Right hindlimb (tissue), 1 donor: ENCODE results near the gene ZBTB16.
A peak's percentile ranks its signal among the peaks of the same experiment; 100 is the strongest.

Experiments
- DNase-seq: peaks from one replicate; pipeline ENCODE4 v3.0.0-alpha.2; 2018

The ZBTB16 gene

DNA sequence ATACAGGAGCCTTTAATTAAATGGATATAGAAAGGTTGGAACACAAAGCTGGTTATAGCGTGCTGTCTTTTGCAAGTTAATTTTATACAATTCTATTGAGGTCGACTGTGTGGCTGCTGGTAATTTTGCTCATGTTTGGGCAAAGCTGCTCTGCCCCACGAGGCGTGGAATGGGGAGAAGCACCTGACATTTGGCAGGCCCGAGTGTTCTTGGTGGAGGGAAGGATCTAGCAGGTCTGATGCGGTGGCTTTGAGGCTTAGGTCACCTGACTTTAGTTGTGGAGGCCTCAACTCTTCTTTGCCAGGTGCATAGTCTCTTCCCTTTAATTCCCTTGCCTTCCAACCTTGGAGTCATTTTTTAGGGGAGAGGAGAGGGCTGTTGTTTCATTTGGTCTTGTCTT lies 97.3 kb downstream of the ZBTB16 start:
- DNase-seq: no peak

DNA sequence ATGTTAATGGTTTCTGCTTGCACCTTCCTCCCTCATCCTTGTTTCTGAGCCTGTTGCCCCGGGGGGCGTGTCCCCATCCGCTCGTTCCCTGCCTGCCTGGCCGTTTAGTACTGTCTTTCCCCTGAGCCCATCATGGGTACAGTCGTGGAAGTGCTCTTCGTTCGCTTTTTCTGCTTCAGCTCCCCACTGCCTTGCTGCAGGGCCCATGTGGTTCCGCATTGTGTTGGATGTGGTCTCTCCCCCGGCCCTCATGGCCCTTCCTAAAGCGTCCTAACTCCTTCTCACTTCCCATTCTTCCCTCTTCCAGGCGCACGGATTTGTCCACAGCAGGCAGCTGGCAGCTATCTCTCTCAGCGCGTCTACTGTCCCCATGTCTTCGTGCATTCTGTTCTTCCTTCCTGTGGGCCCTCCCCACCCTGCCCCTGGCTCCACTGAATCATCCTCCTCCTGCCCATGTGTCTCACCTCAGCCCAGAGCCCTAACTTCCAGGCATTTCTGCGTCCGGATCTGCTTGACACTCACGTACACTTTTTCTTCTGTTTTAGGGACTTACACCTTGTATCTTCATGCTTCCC lies 98.1 kb downstream of the ZBTB16 start:
- DNase-seq: no peak

DNA sequence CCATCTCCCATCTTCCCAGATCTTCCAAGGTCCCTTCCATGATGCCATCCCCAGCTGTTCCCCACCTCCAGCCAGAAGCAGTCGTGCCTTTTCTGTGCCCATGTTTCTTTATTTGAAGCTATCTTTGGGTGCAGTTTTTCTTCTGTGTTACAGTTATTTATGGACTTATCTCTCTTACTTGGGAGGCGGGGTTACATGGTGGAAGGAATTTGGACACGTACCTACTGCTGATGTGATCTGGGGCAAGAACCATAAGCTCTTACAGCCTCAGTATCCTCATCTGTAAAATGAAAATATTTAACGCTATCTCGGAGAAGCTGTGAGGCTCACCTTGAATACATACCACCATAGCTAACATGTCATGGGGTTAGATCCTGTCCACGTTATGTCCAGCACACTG lies 98.9 kb downstream of the ZBTB16 start:
- no peak for DNase-seq

DNA sequence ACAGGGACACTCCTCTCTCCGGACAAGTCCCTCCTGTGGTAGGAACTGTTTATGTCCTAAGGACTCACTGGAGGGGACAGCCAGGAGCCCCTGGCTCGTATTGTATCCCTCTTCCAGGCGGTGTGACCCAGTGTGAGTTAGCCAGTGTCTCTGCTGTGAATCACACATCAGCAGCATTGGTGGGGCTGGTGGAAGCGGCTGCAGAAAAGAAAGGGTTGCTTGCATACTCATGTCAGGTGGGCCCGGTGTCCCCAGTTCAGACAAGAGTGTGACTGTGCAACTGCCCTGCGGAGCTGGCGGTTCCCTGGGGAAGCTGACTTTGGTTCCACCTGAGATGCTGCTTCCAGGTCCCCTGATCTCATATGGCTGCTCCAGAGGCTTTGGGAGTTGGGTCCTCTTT lies 99.4 kb downstream of the ZBTB16 start:
- no peak for DNase-seq

DNA sequence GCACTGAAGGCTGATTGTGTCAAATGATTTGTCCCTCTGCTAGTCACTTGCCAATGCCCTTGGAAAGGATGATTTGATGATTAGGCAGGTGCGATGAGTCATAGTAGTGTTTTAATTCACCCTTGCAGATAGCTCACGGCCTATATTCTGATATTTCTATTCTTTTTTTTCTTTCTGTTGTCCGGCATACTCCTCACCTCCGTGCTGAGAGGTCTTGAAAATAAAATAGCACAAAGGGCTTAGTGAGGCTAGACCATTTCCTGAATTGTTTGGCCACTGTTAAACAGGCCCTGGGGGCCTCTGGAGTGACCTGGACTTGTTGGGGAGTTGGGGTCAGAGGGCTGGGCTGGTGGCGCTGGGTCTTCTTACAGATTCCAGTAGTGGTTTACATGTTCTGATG lies 99.8 kb downstream of the ZBTB16 start:
- DNase-seq: no peak

DNA sequence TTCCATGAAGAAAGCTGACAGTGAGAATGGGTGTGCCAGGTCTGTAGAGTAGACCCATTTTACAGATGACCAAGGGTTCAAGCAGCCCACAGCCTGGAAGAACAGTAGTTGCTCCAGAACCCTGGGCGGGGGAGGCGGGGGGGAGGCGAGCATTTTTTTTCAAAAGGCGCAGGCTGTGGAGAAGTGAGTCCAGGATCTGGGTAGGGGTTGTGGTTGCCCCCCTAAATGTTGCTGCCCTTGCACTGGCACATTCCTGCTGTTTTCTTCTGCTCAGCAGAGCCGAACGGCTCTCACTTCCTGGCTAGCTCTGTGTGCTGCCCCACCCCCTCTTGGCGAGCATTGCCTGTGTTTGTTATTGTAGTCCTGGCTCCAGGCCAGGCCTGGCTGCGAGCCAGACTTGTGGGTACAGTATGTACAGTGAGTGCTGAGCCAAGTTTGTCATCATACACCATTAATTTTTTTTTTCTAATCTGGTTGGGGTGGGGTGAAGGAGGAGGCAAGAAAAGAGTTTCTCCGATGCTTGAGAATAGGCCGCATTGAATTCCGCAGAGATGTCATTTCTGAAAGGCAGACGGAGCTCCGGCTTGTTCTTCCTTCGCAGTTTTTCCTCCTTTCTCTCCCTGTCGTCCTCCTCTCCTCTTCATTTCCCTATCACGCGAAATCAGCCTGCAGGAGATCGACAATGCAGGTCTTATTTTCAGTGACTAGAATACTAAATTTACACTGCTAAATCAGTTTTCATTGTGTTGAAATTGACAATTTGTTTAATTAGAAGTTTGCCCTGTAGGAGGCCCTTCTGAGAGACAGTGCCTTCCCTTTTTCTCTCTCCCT lies 100.5 kb downstream of the ZBTB16 start:
- peak; percentile 98 for DNase-seq

DNA sequence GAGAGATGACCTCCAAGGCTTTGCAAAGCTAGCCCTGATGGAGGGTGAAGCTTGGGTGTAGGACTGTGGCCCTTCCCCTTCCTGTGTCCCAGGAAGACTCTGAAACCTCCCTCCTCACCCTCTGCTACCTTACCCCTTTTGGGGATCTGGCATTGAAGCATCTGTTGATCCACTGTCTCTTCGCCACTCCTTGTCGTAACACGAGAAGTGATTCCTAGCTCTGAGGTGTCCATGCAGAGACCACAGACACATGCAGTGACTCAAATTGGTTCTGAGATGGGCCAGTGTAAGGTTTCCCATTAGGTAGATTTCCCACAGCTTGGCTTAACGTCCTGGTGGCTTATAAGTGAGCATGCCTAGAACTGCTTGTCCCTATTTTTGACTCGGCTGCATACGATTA lies 101.4 kb downstream of the ZBTB16 start:
- no peak for DNase-seq

DNA sequence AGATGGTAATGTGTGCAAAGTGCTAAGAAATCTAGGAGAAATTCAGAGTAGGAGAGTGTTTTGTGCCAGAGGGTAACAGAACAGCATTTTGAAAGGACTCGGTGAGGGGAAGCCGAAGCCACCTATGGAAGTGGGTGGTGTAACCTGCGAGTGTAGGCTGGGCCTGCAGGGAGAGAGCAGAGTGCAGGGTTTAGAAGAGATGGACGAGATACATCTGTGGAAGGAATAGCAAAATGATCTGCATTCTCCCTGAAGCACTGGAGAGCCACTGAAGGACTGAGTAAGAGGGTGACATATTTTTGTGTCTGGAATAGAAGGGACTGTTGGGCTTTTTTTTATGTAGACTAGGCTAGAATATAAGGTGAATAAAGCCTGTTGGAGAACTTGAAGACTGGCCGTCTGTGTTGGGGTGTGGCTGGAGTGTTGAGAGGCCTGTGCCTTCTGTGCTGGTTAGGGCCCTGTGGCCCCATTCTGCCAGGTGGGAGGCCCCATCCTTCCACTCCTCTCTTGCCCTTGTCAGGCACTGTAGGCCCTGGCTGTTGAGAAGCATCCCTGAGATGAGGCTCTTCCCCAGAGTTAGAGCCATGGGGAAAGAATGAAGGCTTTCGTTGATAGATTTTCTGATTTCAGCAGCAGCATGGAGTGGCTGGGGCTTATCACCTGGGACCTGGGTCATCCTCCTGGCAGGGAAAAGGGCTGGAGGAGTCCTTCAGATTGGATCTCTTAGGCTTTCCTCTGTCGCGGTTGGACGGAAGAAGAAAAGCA lies 102.2 kb downstream of the ZBTB16 start:
- no peak for DNase-seq

DNA sequence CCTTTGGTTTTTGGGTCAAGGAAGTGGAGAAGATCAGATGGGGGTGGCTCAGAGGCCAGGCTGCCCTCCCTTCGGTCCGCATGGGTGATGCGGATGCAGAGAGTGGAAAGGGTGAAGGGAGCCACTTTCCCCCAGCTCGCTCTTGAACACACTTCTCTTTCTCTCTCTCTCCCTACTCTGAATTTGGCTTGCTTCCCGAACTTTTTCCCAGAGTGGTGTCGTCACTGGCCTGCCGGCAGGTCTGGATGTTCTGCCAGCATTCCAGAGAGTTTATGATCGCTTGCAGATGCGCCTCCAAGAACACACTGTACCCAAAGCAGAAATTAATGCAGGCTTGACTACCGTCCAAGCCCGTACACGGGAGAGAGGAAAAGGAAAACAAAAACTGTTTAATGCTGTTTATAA lies 103.2 kb downstream of the ZBTB16 start:
- peak; percentile 98 for DNase-seq

DNA sequence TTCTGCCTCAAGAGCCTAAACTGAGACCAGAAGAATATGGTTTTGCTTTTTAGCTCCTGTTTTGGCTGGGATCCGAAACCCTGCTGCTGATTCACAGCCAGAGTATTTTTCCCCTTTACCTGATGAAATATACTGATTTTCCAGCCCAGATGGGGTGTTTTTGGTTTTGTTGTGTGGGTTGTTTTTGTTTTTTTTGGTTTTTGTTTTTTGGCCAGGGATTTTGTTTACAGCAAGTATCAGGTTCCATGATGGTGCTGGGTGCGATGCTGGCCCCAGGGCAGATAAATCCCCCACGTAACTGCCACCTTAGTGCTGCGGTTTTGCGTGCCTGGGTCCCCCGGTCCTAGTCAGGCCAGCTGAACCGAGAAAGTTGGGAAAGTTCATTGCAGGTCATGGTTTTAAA lies 103.7 kb downstream of the ZBTB16 start:
- DNase-seq: no peak

DNA sequence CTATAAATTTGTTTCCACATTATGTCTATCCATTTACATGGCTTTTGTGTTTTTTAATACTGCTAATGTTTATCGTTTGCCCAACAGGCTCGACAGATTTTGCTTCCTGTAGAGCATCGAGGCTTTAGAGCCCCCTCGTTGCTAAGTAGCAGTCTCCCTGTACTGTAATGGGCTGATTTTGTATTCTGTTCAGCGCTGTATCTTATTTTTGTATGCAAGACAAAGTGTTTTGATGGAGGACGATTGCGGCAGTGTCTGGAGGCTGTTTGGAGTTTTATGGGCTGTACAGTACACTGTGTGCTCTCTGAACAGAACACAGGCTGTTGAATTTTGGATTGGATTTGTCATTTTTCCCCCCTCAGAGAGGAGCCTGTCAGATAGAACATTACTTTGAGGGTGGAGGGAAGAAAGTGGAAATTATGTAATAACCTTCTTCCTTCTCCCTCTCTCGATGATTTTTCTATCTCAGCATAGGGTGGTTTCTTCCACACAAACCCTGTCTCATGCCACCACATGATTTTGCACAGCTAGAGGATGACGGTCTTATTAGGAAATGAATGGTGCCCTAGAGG lies 104.4 kb downstream of the ZBTB16 start:
- peak; percentile 60 for DNase-seq

DNA sequence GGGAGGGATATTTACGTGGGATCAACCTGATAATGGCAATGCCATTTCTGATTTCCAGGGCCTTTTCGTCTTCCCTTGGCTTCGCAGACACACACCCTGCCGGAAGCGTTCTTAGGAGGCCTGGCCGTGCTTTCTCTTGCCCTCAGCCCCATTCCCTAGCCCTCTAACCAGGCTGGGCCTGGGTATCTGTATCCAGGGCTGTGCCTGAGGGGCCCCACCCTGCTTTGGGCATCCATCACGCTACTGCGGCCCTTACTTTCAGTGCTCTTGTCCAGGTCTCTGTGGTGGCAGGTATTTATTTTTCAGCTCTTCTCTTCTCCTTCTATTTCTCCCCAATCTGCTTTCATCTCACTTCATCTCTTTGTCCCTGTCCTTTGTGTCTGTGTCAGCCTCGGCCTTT lies 105.0 kb downstream of the ZBTB16 start:
- no peak for DNase-seq

DNA sequence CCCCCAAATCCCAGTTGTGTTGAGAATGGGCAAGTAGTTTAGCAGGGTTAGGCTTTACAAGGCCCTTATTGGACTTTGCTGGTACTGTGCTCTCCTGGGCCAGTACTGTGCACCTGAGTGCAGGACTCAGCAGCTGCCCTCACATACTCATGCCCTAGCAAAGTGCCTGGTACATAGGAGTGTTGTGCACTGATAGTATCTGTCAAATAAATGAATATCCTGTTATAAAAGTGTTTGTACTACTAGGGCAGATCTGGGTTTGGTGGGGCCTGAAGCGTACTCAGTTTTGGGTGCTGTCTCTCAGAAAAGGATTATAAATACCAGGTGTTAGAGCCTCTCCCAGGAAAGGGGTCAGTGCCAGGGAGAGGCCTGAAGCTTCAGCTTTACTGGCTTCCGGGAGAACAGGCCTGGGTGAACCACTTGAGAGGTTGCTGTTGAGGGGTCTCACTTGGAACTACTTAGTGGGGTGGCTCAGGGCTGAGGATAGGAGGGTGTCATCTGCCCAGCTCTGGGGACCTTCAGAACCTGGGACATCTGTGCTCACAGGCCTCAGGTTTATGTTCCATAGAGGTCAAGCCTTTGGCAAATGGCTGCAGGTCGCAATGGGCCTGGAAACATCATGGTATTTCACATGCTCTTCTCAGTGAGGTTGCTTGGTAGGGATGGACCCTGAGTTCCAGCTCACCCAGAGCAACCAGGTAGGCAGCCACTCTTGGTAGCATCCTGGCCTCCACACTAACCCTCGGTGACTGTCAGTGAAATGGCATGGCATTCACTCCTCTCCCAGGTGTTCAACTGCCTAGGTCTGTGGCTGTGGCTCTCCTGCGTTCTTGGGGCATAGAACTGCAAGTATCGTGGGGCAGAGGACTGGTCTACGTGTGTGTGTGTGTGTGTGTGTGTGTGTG lies 106.1 kb downstream of the ZBTB16 start:
- DNase-seq: no peak

DNA sequence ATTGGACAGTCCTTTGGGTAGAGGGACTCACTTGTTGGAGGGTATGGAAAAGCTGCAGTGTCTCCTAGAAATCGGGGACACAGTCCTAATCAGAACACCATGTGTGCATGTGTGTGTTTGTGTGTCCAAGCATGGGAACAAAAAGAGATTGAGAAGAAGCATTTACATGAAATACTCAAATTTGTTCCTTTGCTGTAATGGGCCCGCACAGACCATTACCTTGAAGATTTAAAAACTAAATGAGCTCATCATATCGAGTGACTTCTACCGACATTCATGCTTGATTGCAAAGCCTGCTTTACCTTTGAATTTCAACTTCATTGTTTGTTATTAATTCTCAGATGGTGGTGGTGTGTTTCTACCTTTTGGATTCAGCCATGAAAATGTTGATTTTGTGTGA lies 106.9 kb downstream of the ZBTB16 start:
- DNase-seq: no peak

DNA sequence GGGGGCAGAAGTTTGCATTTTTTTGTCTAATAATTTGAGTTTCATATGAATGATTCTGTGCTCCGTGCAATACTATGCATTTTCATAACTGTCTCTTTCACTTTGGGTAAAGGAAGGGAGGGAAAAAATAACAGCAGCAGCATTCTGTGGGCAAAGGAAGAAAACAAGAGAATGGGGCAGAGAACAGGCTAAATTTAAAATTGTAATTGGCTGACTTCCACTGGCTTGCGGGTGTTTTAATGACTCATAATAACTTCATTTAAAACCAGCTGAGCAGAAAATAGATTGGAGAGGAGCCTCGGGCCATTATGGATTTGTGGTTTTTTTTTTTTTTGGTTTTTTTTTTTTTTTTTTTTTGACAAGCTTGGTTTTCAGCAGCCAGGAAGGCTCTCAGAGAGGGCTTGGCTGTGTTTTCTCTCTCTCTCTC lies 107.4 kb downstream of the ZBTB16 start:
- peak; percentile 54 for DNase-seq

DNA sequence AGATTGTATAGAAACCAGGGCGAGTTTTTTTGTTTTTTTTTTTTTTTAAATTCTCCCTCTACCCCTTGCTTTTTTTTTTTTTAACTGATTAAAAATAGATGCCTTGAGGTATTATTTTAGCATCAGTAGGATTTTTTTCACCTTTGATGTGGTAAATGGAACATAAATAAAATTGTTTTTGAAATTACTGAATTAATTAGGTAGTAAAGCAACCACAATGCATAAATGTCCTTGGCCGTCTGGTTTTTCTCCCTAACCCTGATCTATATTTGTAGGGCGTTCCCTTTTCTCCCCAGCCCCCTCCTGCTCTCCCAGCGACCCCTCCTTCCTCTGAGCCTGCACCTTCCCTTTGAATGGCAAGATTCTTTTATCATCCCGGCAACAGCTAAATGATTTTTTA lies 107.8 kb downstream of the ZBTB16 start:
- no peak for DNase-seq

DNA sequence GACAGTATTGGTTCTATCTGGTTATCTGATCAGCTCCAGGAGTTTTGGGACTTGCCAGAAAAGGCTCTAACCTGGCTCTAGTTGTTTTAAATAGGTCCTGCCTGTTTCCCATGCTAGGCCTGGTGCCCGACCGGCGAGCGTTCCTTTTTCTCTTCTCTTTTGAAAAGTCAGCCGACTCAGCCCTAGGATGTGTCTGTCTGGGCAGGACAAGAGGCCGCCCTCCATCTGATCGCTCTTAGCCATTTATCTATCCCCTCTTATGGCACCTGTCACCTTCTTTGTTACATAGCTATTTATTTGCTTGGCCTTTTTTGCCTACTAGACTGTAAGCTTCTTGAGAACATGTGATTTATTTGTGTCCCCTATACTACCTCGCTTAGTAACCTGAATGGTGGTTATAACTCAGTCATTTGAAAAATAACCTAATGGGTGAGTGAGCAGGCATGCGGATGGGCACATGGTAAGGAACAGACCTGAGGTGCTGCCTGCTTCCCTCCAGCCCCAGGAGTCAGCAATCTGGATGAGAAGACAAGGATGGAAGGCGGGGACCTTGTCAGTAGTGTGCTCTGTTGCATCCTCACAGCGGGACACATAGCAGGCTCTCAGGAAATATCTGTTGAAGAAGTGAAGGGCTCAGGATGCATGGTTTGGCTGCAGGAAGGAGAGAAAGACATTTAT lies 108.4 kb downstream of the ZBTB16 start:
- DNase-seq: no peak

DNA sequence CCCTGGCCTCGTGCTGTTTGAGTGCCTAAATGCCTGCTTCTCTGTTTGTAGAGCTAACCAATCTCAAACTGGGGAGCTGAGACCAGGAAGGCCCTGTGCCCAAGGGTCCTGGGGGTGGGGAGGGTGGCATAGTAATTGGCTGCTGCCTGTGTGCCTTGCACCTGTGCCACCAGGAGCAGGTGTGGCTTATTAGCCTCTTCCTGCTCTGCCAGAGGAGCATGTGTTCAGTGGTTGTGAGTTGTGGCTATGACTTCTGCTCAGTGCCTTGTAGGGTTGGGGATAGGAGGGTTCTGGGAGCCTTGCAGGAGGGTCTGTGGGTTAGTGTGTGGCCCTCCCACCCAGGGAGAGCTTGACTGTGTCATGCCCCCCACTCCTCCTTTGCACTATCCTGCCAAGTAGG lies 109.2 kb downstream of the ZBTB16 start:
- no peak for DNase-seq

DNA sequence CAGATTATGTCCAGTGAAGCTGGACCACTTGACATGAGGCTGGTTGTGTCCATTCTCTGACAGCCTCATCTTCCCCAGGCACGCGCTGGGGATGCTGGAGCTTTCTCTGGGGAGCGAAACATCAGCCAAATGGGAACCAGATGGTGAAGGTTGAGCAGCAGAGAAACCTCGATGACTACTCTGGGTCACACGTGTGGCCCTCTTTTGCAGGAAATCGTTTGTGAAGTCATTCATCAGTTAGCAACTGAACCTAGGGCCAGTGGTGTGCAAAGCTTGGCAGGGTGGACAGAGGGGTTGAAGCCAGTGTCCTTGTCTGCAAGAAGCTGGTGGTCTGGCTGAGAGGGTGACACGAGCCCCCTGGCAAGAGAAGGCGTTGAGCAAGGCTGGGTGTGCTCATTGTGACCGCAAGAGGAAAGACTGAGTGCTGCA lies 109.8 kb downstream of the ZBTB16 start:
- DNase-seq: no peak

DNA sequence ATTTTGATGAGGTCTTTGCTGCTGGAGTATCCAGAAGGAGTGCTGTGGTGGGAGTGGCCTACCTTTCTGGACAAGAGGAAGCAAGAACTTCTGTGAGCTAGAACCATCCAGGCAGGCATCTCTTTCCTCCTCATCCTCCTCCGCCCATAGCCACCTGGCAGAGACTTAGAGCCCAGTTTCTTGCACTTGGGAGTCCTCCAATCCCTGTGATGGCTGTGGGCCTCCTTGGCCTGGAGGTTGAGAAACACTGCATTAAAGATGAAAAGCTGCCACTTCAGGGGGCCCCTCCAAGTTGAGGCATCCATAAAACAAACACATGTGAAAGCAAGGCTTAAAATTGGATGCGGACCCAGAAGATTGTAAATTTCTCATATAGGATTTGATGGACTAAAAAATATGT lies 110.3 kb downstream of the ZBTB16 start:
- no peak for DNase-seq

DNA sequence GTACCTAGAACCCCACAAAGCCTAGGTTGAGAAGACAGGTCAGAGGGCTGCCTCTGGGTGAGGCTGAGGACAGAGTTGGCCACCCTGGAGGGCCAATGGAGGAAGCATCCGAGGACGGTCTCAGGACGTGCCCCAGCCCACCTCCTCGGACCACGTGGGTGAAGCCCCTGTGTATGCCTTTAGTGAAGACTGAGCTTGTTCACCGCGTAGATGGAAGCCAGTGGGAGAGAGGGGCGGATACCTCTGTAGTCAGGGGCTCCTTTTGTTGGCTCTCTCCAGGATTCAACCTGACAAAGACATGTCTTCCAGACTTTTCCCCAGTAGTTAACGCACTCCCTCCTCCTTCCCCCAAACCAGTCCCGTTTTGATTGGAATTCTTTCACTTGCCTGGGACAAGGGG lies 110.7 kb downstream of the ZBTB16 start:
- no peak for DNase-seq
